A549 (cell line): ENCODE measurements around the gene SPTB. TPM values are rescaled to one million over a fixed set of nuclear protein-coding genes. Genes with fewer than 3 reads are reported as not detected.

Source experiments
- ATAC-seq, 2 experiments: fragments of 200-7000 bp in 1 of 2; fragments of >200 bp in 1 of 2; cut with Nextera tagmentation in 1 of 2; cut with Tn5 transposase in 1 of 2; 3 replicates each; pipeline versions ENCODE4 v1.8.0 to v1.9.1; 2018 to 2020; ENCODE audit warnings: mild to moderate bottlenecking in 1 of 2, moderate library complexity in 1 of 2
- CTCF ChIA-PET: fragments of 300-600 bp; sonication (Branson Sonifier 250); formaldehyde crosslinking; extraction: SDS; loops from one replicate; lab custom pipeline; 2021; ENCODE audit warnings: antibody characterized with exemption, inconsistent platforms; lab: Yijun Ruan, JAX
- POLR2A ChIA-PET: fragments of 350-600 bp; formaldehyde crosslinking; extraction: SDS; loops from one replicate; lab custom pipeline; 2021; ENCODE audit warnings: antibody characterized with exemption, inconsistent platforms; lab: Yijun Ruan, JAX
- DNase-seq, 2 experiments: peaks; one replicate each; pipeline versions ENCODE4 v3.0.0 to v3.0.0-alpha.2; 2011 to 2016; ENCODE audit warnings: low read depth in 1 of 2, low spot score in 1 of 2
- FAIRE-seq: peaks from 2 replicates; lab custom pipeline; 2011; peaks lifted over from hg19 to GRCh38; lab: Jason Lieb, UNC
- H3K27ac ChIP-seq, 2 experiments: fragments of >200 bp; sonication (Bioruptor Twin); formaldehyde crosslinking; 3 replicates each; pipeline ENCODE4 v1.5.1; 2016 to 2017
- H3K4me1 ChIP-seq: fragments of >200 bp; sonication (Bioruptor Twin); formaldehyde crosslinking; 3 replicates; pipeline ENCODE4 v1.6.1; 2016
- H3K4me2 ChIP-seq: fragments of >200 bp; sonication (Bioruptor Twin); formaldehyde crosslinking; 3 replicates; pipeline ENCODE4 v1.6.1; 2016
- H3K4me3 ChIP-seq: fragments of >200 bp; sonication (Bioruptor Twin); formaldehyde crosslinking; 3 replicates; pipeline ENCODE4 v1.5.1; 2016
- H3K9me3 ChIP-seq: fragments of >200 bp; sonication (Bioruptor Twin); formaldehyde crosslinking; 3 replicates; pipeline ENCODE4 v1.6.1; 2016
- ATOH8 ChIP-seq: fragments of 250-450 bp; sonication (Bioruptor Pico); IDR thresholded peaks from 2 replicates; pipeline ENCODE4 v1.5.0; 2020; ENCODE audit warnings: low read depth, mild to moderate bottlenecking, moderate library complexity
- BHLHE40 ChIP-seq: IDR thresholded peaks from 2 replicates; pipeline ENCODE4 v1.6.1; 2012; ENCODE audit warnings: low read depth, low read length, inconsistent platforms
- CBX2 ChIP-seq: fragments of 200-600 bp; sonication (generic); IDR thresholded peaks from 2 replicates; pipeline ENCODE4 v1.6.1; 2016; ENCODE audit warnings: low read depth, mild to moderate bottlenecking, borderline replicate concordance
- CHD4 ChIP-seq: fragments of 200-600 bp; sonication (generic); IDR thresholded peaks from 2 replicates; pipeline ENCODE4 v1.6.1; 2016; ENCODE audit warnings: antibody characterized with exemption, mild to moderate bottlenecking, borderline replicate concordance
- EHMT2 ChIP-seq: fragments of 200-600 bp; sonication (generic); IDR thresholded peaks from 2 replicates; pipeline ENCODE4 v1.6.1; 2016; ENCODE audit warnings: antibody characterized with exemption, low read depth, mild to moderate bottlenecking, moderate library complexity
- ESRRA ChIP-seq: fragments of 150-350 bp; IDR thresholded peaks from 2 replicates; pipeline ENCODE4 v1.6.1; 2014; ENCODE audit warnings: mild to moderate bottlenecking, low read length, borderline replicate concordance
- FOSB ChIP-seq: fragments of 250-450 bp; sonication (Bioruptor Pico); IDR thresholded peaks from 2 replicates; pipeline ENCODE4 v1.5.0; 2020; ENCODE audit warnings: mild to moderate bottlenecking, moderate library complexity
- FOXS1 ChIP-seq: fragments of 250-450 bp; sonication (Bioruptor Pico); IDR thresholded peaks from 2 replicates; pipeline ENCODE4 v1.5.0; 2020; ENCODE audit warnings: mild to moderate bottlenecking, moderate library complexity
- GATA3 ChIP-seq: IDR thresholded peaks from 2 replicates; pipeline ENCODE4 v1.6.1; 2012; ENCODE audit warnings: borderline replicate concordance
- HES2 ChIP-seq: fragments of >200 bp; sonication (Bioruptor Twin); formaldehyde crosslinking; IDR thresholded peaks from 2 replicates; pipeline ENCODE4 v1.6.1; 2016
- HEYL ChIP-seq: fragments of 250-450 bp; sonication (Bioruptor Pico); IDR thresholded peaks from 2 replicates; pipeline ENCODE4 v1.8.0; 2021; ENCODE audit warnings: mild to moderate bottlenecking, moderate library complexity
- HMGXB4 ChIP-seq: fragments of 250-450 bp; sonication (Bioruptor Pico); IDR thresholded peaks from 2 replicates; pipeline ENCODE4 v1.5.0; 2021; ENCODE audit warnings: mild to moderate bottlenecking, moderate library complexity, borderline replicate concordance
- HOXB13 ChIP-seq: fragments of 250-450 bp; sonication (Bioruptor Pico); IDR thresholded peaks from 2 replicates; pipeline ENCODE4 v1.5.0; 2020; ENCODE audit warnings: low read depth, mild to moderate bottlenecking, moderate library complexity
- JUNB ChIP-seq: fragments of >200 bp; sonication (Bioruptor Twin); formaldehyde crosslinking; IDR thresholded peaks from 2 replicates; pipeline ENCODE4 v1.6.1; 2016
- KDM1A ChIP-seq: fragments of 200-600 bp; sonication (generic); IDR thresholded peaks from 2 replicates; pipeline ENCODE4 v1.6.1; 2016; ENCODE audit warnings: low read depth, mild to moderate bottlenecking
- MAFK ChIP-seq: fragments of 450-650 bp; IDR thresholded peaks from 2 replicates; pipeline ENCODE4 v1.6.1; 2014; ENCODE audit not compliant: partially characterized antibody
- MAX ChIP-seq: IDR thresholded peaks from 2 replicates; pipeline ENCODE4 v1.6.1; 2012
- MAZ ChIP-seq: fragments of 150-350 bp; IDR thresholded peaks from 2 replicates; pipeline ENCODE4 v1.6.1; 2014; ENCODE audit warnings: antibody characterized with exemption, low read depth, low read length, borderline replicate concordance
- MYC ChIP-seq: IDR thresholded peaks from 2 replicates; pipeline ENCODE4 v1.6.1; 2012; ENCODE audit warnings: mild to moderate bottlenecking, inconsistent platforms, low read length, improper control_type of control experiment, borderline replicate concordance
- NFE2L2 ChIP-seq: fragments of 150-350 bp; conservative IDR thresholded peaks from 2 replicates; pipeline ENCODE4 v1.6.1; 2014; ENCODE audit warnings: low read length
- POLR2A ChIP-seq: IDR thresholded peaks from 2 replicates; pipeline ENCODE4 v1.6.1; 2012; ENCODE audit warnings: mild to moderate bottlenecking, low read length
- RAD21 ChIP-seq, 2 experiments: fragments of >200 bp in 1 of 2; sonication (Bioruptor Twin) in 1 of 2; formaldehyde crosslinking in 1 of 2; IDR thresholded peaks in 1 of 2; conservative IDR thresholded peaks in 1 of 2; 2 replicates in 1 of 2; 3 replicates in 1 of 2; pipeline ENCODE4 v1.6.1; 2012 to 2018; ENCODE audit warnings: inconsistent platforms in 1 of 2
- RARB ChIP-seq: fragments of 250-450 bp; sonication (Bioruptor Pico); IDR thresholded peaks from 2 replicates; pipeline ENCODE4 v1.8.0; 2021; ENCODE audit warnings: mild to moderate bottlenecking, moderate library complexity
- REST ChIP-seq: fragments of 200-600 bp; sonication (generic); IDR thresholded peaks from 2 replicates; pipeline ENCODE4 v1.6.1; 2016; ENCODE audit warnings: antibody characterized with exemption, mild to moderate bottlenecking, moderate library complexity
- RNF2 ChIP-seq: fragments of 200-600 bp; sonication (generic); IDR thresholded peaks from 2 replicates; pipeline ENCODE4 v1.6.1; 2016; ENCODE audit warnings: low read depth, mild to moderate bottlenecking, antibody characterized with exemption, moderate library complexity, borderline replicate concordance
- SMC3 ChIP-seq: fragments of >200 bp; sonication (Bioruptor Twin); formaldehyde crosslinking; IDR thresholded peaks from 3 replicates; pipeline ENCODE4 v1.6.1; 2018; ENCODE audit warnings: inconsistent platforms
- SREBF2 ChIP-seq: fragments of 450-650 bp; IDR thresholded peaks from 2 replicates; pipeline ENCODE4 v1.6.1; 2014; ENCODE audit warnings: mild to moderate bottlenecking, moderate library complexity
- TFCP2L1 ChIP-seq: fragments of 250-450 bp; sonication (Bioruptor Pico); IDR thresholded peaks from 2 replicates; pipeline ENCODE4 v1.5.0; 2021; ENCODE audit warnings: mild to moderate bottlenecking
- TP53 ChIP-seq: fragments of 250-450 bp; sonication (Bioruptor Pico); IDR thresholded peaks from 2 replicates; pipeline ENCODE4 v1.5.0; 2021; ENCODE audit warnings: mild to moderate bottlenecking, moderate library complexity
- ZC3H11A ChIP-seq: fragments of 450-650 bp; IDR thresholded peaks from 2 replicates; pipeline ENCODE4 v1.6.1; 2014; ENCODE audit warnings: antibody characterized with exemption, mild to moderate bottlenecking
- ZNF302 ChIP-seq: fragments of 250-450 bp; sonication (Bioruptor Pico); IDR thresholded peaks from 2 replicates; pipeline ENCODE4 v1.9.0; 2021; ENCODE audit warnings: inconsistent platforms, mild to moderate bottlenecking, moderate library complexity
- ZSCAN20 ChIP-seq: fragments of 250-450 bp; sonication (Bioruptor Pico); IDR thresholded peaks from 2 replicates; pipeline ENCODE4 v1.8.0; 2022; ENCODE audit warnings: mild to moderate bottlenecking, moderate library complexity
- WGBS: methylation state at CpG from one replicate; pipeline ENCODE4 v1.1.6; 2017; ENCODE audit errors: missing lambda C conversion rate; 5-methylcytosine and 5-hydroxymethylcytosine counted together
- polyA plus RNA-seq, 4 experiments: library from polyadenylated mRNA; depleted of rRNA in 3 of 4; stranded (reverse); fragments of >200 nt; fragmentation: RNase III in 1 of 4; extraction: RNeasy Plus Mini Kit Qiagen cat#74134 plus additional on column Dnase treatment in 1 of 4; gene quantifications; 2 replicates in 3 of 4; 3 replicates in 1 of 4; pipeline ENCODE4 v1.2.3, GENCODE V29; 2011 to 2017

Gene SPTB
- polyA plus RNA-seq, 2 of the 4 experiments (the other 2 are of a cell fraction), result 0.27 to 2.1 TPM

- DNase-seq (no peak), ATAC-seq (no peak), FAIRE-seq (no peak)
- no peaks in the 10 kb centered on the region for H3K4me1 ChIP-seq
- H3K4me3 ChIP-seq, result no peak overlapping the region
- H3K4me2 ChIP-seq, result no peak overlapping the region
- POLR2A ChIA-PET, result no interaction called here
- TF ChIP-seq ATOH8 (CRISPR knock-in tag), result no peak
- TF ChIP-seq HOXB13 (CRISPR knock-in tag), result no peak
- TF ChIP-seq ZSCAN20 (CRISPR knock-in tag), result no peak
- no peak for TF ChIP-seq NFE2L2
- no peak for TF ChIP-seq MAX
- TF ChIP-seq EHMT2, result no peak
- TF ChIP-seq RARB, result no peak
- TF ChIP-seq ZC3H11A, result no peak
- no peak for TF ChIP-seq KDM1A
- no peak for TF ChIP-seq ZNF302 (CRISPR knock-in tag)
- no peak for TF ChIP-seq CBX2
- no peak for TF ChIP-seq GATA3
- no peak for TF ChIP-seq MAZ
- TF ChIP-seq RNF2, result no peak
- TF ChIP-seq BHLHE40, result no peak
- TF ChIP-seq MAFK, result no peak
- TF ChIP-seq HMGXB4 (CRISPR knock-in tag), result no peak
- no peak for TF ChIP-seq RAD21 (conservative IDR thresholded peaks at IDR 0.05 in 1 of 2, IDR thresholded peaks at IDR 0.05 in 1 of 2)
- no peak for TF ChIP-seq JUNB
- TF ChIP-seq HES2, result no peak
- H3K9me3 ChIP-seq, result no peaks in the 10 kb centered on the region
- WGBS, result 48% methylated on average over 3 of the region's 3 CpGs
- no peak overlapping the region for H3K27ac ChIP-seq
- CTCF ChIA-PET, result interaction anchor here (0.6 to 5.1 kb wide), 7 partner anchors 12 to 88 kb away, joined by 3 to 37 read pairs (median 3); partner anchors contain the start of gene SPTB
Measured at GRCh38 chr14:64834965-64835364, 44.7 kb downstream of the SPTB start.

- Histone ChIP-seq H3K4me1 (no peaks in the 10 kb centered on the region), H3K4me2 (no peak overlapping the region), H3K27ac (no peak overlapping the region), H3K9me3 (no peaks in the 10 kb centered on the region), H3K4me3 (no peak overlapping the region)
- no peak for DNase-seq
- WGBS, result 64% methylated on average over 5 of the region's 5 CpGs
- no peak for ATAC-seq
- CTCF ChIA-PET, result interaction anchor here (0.8 to 15.2 kb wide), 8 partner anchors 8 to 80 kb away, joined by 3 to 250 read pairs (median 4); partner anchors contain the start of gene SPTB
- POLR2A ChIA-PET, result no interaction called here
- no peak for FAIRE-seq
- TF ChIP-seq HOXB13 (CRISPR knock-in tag) (no peak), TFCP2L1 (CRISPR knock-in tag) (no peak), HEYL (CRISPR knock-in tag) (no peak), FOSB (CRISPR knock-in tag) (no peak), CHD4 (no peak), SREBF2 (no peak), HMGXB4 (CRISPR knock-in tag) (no peak), ESRRA (no peak), SMC3 (no peak), MAFK (no peak), REST (no peak), MYC (no peak), POLR2A (no peak), ZSCAN20 (CRISPR knock-in tag) (no peak), FOXS1 (CRISPR knock-in tag) (no peak), GATA3 (no peak), TP53 (CRISPR knock-in tag) (no peak)
Measured at GRCh38 chr14:64831419-64831818, 48.3 kb downstream of the SPTB start.
